Ectodermal cell (in vitro differentiated cells): ENCODE results near the gene RGL1.

Experiments used
- H3K27ac ChIP-seq: 2 replicates; pipeline ENCODE4 v1.7.0; 2013; ENCODE audit warnings: mild to moderate bottlenecking, low read depth, low read length; ENCODE audit not compliant: insufficient read depth, poor library complexity, severe bottlenecking
- H3K27me3 ChIP-seq: 2 replicates; pipeline ENCODE4 v1.7.0; 2013; ENCODE audit warnings: mild to moderate bottlenecking, low read length; ENCODE audit not compliant: insufficient read depth, control insufficient read depth, poor library complexity, severe bottlenecking
- H3K36me3 ChIP-seq: one replicate; pipeline ENCODE4 v1.7.0; 2013; ENCODE audit warnings: low read length; ENCODE audit not compliant: control insufficient read depth, insufficient read depth
- H3K4me1 ChIP-seq: one replicate; pipeline ENCODE4 v1.7.0; 2013; ENCODE audit warnings: low read length; ENCODE audit not compliant: control insufficient read depth, insufficient read depth
- H3K4me3 ChIP-seq: 2 replicates; pipeline ENCODE4 v1.7.0; 2013; ENCODE audit warnings: low read depth, low read length, control low read depth; ENCODE audit not compliant: insufficient read depth
- H3K9me3 ChIP-seq: 2 replicates; pipeline ENCODE4 v1.7.0; 2013; ENCODE audit warnings: mild to moderate bottlenecking, low read length, moderate library complexity; ENCODE audit not compliant: control insufficient read depth
- WGBS, 2 experiments: methylation state at CpG; one replicate each; pipeline ENCODE4 v1.1.7; 2013; ENCODE audit warnings: missing lambda C conversion rate in 2 of 2; 5-methylcytosine and 5-hydroxymethylcytosine counted together

RGL1 gene

GRCh38 chr1:183894290-183894565, 89.3 kb downstream of the RGL1 start:
- H3K36me3 ChIP-seq = no peaks in the 10 kb centered on the region
- 100% methylated on average over 1 of the region's 1 CpG; no CpG with 5 or more reads in 1 of the 2 experiments for WGBS, 2 experiments
- no peaks in the 10 kb centered on the region for H3K9me3 ChIP-seq

DNA sequence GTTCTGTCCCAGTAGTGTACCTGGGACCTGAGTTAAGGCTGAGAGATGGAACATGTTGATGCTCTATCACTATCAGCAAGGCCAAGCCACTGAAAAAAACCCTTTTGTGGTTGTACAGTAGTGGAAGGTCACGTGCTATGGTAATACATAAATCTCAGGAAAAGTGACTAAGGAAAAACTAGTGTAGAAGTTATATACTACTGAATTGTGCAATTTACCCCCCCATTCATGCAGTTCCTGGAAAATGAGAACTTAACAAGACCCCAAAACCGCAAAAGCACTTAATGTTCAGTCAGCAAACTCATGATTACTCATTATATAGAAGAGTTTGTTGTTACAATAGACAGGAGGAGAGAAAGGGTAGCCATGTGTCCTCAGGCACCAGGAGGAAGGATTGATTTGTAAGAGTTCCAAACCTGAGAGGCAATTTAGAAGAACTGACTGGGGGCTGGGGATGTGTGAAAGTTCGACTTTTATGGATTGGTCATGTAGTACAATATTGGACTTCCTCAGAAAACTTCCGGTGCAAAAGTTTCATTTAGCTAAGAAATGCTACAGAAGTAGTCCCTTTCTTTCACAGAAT, 91.6 kb downstream of the RGL1 start:
- 95 to 96% methylated on average over 2 to 4 of the region's 4 CpGs for WGBS, 2 experiments
- H3K27ac ChIP-seq = no peak overlapping the region
- no peak overlapping the region for H3K4me3 ChIP-seq
- H3K9me3 ChIP-seq = no peaks in the 10 kb centered on the region
- H3K4me1 ChIP-seq = no peaks in the 10 kb centered on the region
- no peaks in the 10 kb centered on the region for H3K27me3 ChIP-seq
- no peaks in the 10 kb centered on the region for H3K36me3 ChIP-seq

More at GRCh38 chr1:183894290-183894565, 89.3 kb downstream of the RGL1 start:
- Histone ChIP-seq H3K4me1 (no peaks in the 10 kb centered on the region), H3K4me3 (no peak overlapping the region), H3K27me3 (no peaks in the 10 kb centered on the region), H3K27ac (no peak overlapping the region)

DNA sequence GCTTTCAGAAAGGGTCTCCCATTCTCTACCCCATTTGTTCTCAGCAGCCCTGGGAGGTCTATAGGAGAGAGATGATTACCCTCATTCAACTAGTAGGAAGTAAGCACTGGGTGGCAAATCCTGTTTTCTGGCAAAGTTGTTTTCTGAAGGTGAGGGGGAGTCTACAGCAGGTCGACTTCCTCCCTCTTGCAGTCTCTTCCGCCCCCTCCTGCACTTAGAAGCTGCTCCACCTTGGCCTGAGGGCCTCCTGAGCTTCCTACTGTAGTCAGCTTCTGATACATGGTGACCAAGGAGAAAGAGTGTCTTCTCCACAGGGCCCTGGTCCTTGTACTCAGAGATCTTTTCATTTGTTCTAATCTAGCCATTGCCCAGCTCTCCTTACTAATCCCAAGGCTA, 93.1 kb downstream of the RGL1 start:
- Histone ChIP-seq H3K9me3 (no peaks in the 10 kb centered on the region), H3K27me3 (no peaks in the 10 kb centered on the region), H3K27ac (no peak overlapping the region), H3K4me1 (no peaks in the 10 kb centered on the region), H3K4me3 (no peak overlapping the region), H3K36me3 (no peaks in the 10 kb centered on the region)
- WGBS, 2 experiments = 83 to 85% methylated on average over 2 of the region's 2 CpGs

DNA sequence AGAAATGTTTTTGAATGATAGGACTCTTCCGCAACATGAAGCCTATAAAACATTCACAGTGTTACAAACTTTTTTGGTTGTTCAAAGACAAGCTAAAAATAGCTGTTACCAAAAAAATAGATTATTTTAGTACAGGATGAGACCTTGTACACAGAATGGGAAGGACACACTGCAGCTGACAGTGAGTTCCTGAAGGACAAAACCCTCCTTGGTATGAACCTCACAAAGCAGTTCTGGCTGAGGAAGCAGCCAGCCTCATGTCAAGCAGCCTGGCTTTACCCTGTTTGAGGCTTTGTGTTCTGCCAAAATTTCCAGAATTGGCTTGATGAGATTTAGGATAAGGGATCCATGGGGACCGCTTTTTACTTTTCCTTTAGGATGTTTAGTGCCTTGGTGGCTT, 93.7 kb downstream of the RGL1 start:
- no peak overlapping the region for H3K4me3 ChIP-seq
- no peaks in the 10 kb centered on the region for H3K9me3 ChIP-seq
- H3K27ac ChIP-seq = no peak overlapping the region
- H3K4me1 ChIP-seq = no peaks in the 10 kb centered on the region
- no peaks in the 10 kb centered on the region for H3K27me3 ChIP-seq
- 70 to 95% methylated on average over 1 to 2 of the region's 2 CpGs for WGBS, 2 experiments
- no peaks in the 10 kb centered on the region for H3K36me3 ChIP-seq

- Histone ChIP-seq H3K9me3 (no peaks in the 10 kb centered on the region), H3K4me1 (no peaks in the 10 kb centered on the region), H3K27ac (no peak overlapping the region), H3K36me3 (peaks cover 2% of the 10 kb centered on the region), H3K4me3 (no peak overlapping the region), H3K27me3 (no peaks in the 10 kb centered on the region)
- WGBS, 2 experiments = 94 to 97% methylated on average over 1 of the region's 1 CpG
Observed at GRCh38 chr1:183901748-183902330, 96.9 kb downstream of the RGL1 start.

DNA sequence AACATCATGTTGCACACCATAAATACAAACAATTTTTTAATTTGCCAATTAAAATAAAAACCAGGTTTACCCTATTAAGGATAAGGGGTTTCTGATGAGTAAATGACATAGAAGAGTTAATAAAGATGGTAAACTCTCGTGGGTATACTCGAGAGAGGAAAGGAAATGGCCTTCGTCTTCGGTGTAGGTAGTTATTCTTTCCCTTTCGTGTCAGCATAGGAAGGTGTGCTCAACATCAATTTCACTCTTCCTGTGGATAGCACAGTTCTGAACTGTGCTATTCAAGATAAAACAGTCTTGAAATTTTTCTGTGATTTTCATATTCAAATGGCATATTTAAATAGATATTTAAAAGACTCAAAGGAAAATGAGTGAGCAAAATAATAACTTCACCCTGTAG, 98.2 kb downstream of the RGL1 start:
- Histone ChIP-seq H3K27me3 (no peaks in the 10 kb centered on the region), H3K9me3 (no peaks in the 10 kb centered on the region), H3K27ac (no peak overlapping the region), H3K4me1 (no peaks in the 10 kb centered on the region), H3K36me3 (peaks cover 12% of the 10 kb centered on the region), H3K4me3 (no peak overlapping the region)
- WGBS, 2 experiments = 94 to 97% methylated on average over 5 of the region's 5 CpGs

GRCh38 chr1:183905508-183906113, 100.7 kb downstream of the RGL1 start:
- 90 to 95% methylated on average over 6 of the region's 6 CpGs for WGBS, 2 experiments
- Histone ChIP-seq H3K27me3 (no peaks in the 10 kb centered on the region), H3K4me1 (no peaks in the 10 kb centered on the region), H3K27ac (no peak overlapping the region), H3K36me3 (peaks cover 22% of the 10 kb centered on the region), H3K9me3 (no peaks in the 10 kb centered on the region), H3K4me3 (no peak overlapping the region)

GRCh38 chr1:183907070-183907469, 102.2 kb downstream of the RGL1 start:
- Histone ChIP-seq H3K4me1 (no peaks in the 10 kb centered on the region), H3K4me3 (no peak overlapping the region), H3K9me3 (no peaks in the 10 kb centered on the region), H3K27me3 (no peaks in the 10 kb centered on the region), H3K27ac (no peak overlapping the region), H3K36me3 (peaks cover 25% of the 10 kb centered on the region)
- 90 to 92% methylated on average over 4 of the region's 4 CpGs for WGBS, 2 experiments

DNA sequence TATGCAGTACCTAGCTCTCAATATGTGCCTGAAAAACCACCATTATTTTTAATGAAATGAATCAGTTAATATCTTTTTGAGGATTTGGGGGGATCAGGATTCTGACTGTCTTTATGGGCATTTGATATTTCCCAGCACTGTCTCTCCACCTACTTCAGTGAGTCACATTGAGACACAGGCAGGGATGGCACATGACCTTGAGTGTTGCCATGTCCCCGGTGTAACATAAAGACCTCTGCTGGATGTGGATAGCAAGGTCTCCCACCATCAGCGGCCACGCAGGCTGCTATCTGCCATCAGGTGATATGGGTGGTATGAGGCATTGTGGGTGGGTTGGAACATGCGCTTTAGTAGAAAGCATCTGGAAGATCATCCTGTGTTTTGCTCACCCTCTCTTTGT, 103.2 kb downstream of the RGL1 start:
- H3K27ac ChIP-seq = no peak overlapping the region
- no peaks in the 10 kb centered on the region for H3K27me3 ChIP-seq
- no peak overlapping the region for H3K4me3 ChIP-seq
- no peaks in the 10 kb centered on the region for H3K9me3 ChIP-seq
- WGBS, 2 experiments = 97 to 98% methylated on average over 4 of the region's 4 CpGs
- no peaks in the 10 kb centered on the region for H3K4me1 ChIP-seq
- peaks cover 33% of the 10 kb centered on the region for H3K36me3 ChIP-seq

- Histone ChIP-seq H3K27ac (no peak overlapping the region), H3K4me1 (no peaks in the 10 kb centered on the region), H3K9me3 (no peaks in the 10 kb centered on the region), H3K36me3 (peaks cover 33% of the 10 kb centered on the region), H3K4me3 (no peak overlapping the region), H3K27me3 (no peaks in the 10 kb centered on the region)
- 89 to 92% methylated on average over 7 of the region's 7 CpGs for WGBS, 2 experiments
Observed at GRCh38 chr1:183909672-183910071, 104.8 kb downstream of the RGL1 start.
